ENCODE measurements around the gene LCE2B. TPM values are rescaled to one million over a fixed set of nuclear protein-coding genes. Genes with fewer than 3 reads are reported as not detected.

Gene LCE2B
- total RNA-seq, 1 experiment from 2014 or later: not detected

DNA sequence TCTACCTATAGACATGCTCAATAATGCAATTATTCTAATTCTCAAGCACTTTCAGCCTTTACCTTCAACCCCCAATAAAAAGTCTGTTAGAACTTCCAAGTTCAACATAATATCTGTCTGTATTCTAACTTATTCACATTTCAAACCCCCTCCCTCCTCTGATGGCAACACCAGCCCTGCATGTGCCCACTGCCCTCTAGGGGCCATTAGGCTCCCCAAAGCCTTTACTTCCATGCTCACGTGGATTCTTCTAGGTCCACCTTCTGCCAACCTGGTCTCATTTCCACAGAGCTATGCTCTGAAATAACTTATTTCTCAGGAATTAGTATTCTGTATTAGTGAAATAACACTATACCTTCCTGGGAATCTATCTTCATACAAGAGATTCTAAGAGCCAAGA is 49.7 kb downstream of the LCE2B start:
- DNase-seq (ENCODE audit: low spot score): peak; percentile 21

Other genes with a start within 250 kb of the LCE2B start
- gene LCE5A, start 175.3 kb upstream of the LCE2B start, total RNA-seq (2014; rRNA removed; shearing (Covaris generic)): not detected in 2 replicates
- gene CRCT1, start 171.6 kb upstream of the LCE2B start, total RNA-seq (2014; rRNA removed; shearing (Covaris generic)): 0.15 TPM in 1 of 2 replicates, not detected in the other
- not detected in 2 replicates for gene LCE3E, start 119.3 kb upstream of the LCE2B start, total RNA-seq (2014; rRNA removed; shearing (Covaris generic))
- gene LCE3D, start 105.6 kb upstream of the LCE2B start, total RNA-seq (2014; rRNA removed; shearing (Covaris generic)): not detected in 2 replicates
- not detected in 2 replicates for gene LCE3C, start 85.9 kb upstream of the LCE2B start, total RNA-seq (2014; rRNA removed; shearing (Covaris generic))
- not detected in 2 replicates for gene LCE3B, start 72.3 kb upstream of the LCE2B start, total RNA-seq (2014; rRNA removed; shearing (Covaris generic))
- gene LCE3A, start 63.0 kb upstream of the LCE2B start, total RNA-seq (2014; rRNA removed; shearing (Covaris generic)): not detected in 2 replicates
- not detected in 2 replicates for gene LCE2D, start 22.7 kb upstream of the LCE2B start, total RNA-seq (2014; rRNA removed; shearing (Covaris generic))
- gene LCE2C, start 10.8 kb upstream of the LCE2B start, total RNA-seq (2014; rRNA removed; shearing (Covaris generic)): not detected in 2 replicates
- not detected in 2 replicates for gene LCE2A, start 12.2 kb downstream of the LCE2B start, total RNA-seq (2014; rRNA removed; shearing (Covaris generic))
- gene LCE4A, start 22.0 kb downstream of the LCE2B start, total RNA-seq (2014; rRNA removed; shearing (Covaris generic)): not detected in 2 replicates
- not detected in 2 replicates for gene KPRP, start 71.9 kb downstream of the LCE2B start, total RNA-seq (2014; rRNA removed; shearing (Covaris generic))
- gene LCE1F, start 89.0 kb downstream of the LCE2B start, total RNA-seq (2014; rRNA removed; shearing (Covaris generic)): not detected in 2 replicates
- gene LCE1E, start 100.1 kb downstream of the LCE2B start, total RNA-seq (2014; rRNA removed; shearing (Covaris generic)): 3.0 and 5.2 TPM in 2 replicates
- gene LCE1D, start 110.6 kb downstream of the LCE2B start, total RNA-seq (2014; rRNA removed; shearing (Covaris generic)): not detected in 2 replicates
- gene LCE1C, start 120.5 kb downstream of the LCE2B start, total RNA-seq (2014; rRNA removed; shearing (Covaris generic)): not detected in 2 replicates
- gene LCE1B, start 125.8 kb downstream of the LCE2B start, total RNA-seq (2014; rRNA removed; shearing (Covaris generic)): not detected in 2 replicates
- not detected in 2 replicates for gene LCE1A, start 141.3 kb downstream of the LCE2B start, total RNA-seq (2014; rRNA removed; shearing (Covaris generic))
- gene LCE6A, start 156.7 kb downstream of the LCE2B start, total RNA-seq (2014; rRNA removed; shearing (Covaris generic)): not detected in 2 replicates
- gene LCE7A, start 173.9 kb downstream of the LCE2B start, total RNA-seq (2014; rRNA removed; shearing (Covaris generic)): not detected in 2 replicates
- not detected in 2 replicates for gene SMCP, start 192.2 kb downstream of the LCE2B start, total RNA-seq (2014; rRNA removed; shearing (Covaris generic))
- gene IVL, start 222.4 kb downstream of the LCE2B start, total RNA-seq (2014; rRNA removed; shearing (Covaris generic)): 2.0 and 2.2 TPM in 2 replicates